PC-9 (cell line): ENCODE measurements around the gene NOB1. TPM values are rescaled to one million over a fixed set of nuclear protein-coding genes. Genes with fewer than 3 reads are reported as not detected.
"Not testable (repeated sequence)": the region's sequence is repeated elsewhere in the genome, so short reads cannot be mapped to it uniquely, and the experiment has no call there.

Experiments
- BruUV-seq: library from RNA; stranded (reverse); fragments of 400-500 nt; replicated peaks from 2 replicates; lab custom pipeline; 2021; lab: Mats Ljungman, UMichigan
- CTCF ChIA-PET: fragments of 300-600 bp; sonication (Branson Sonifier 250); formaldehyde crosslinking; loops from one replicate; lab custom pipeline; 2022; ENCODE audit warnings: antibody characterized with exemption; lab: Charles Lee
- POLR2A ChIA-PET: fragments of 300-600 bp; sonication (Branson Sonifier 250); formaldehyde crosslinking; loops from one replicate; lab custom pipeline; 2022; ENCODE audit warnings: antibody characterized with exemption; ENCODE audit not compliant: unreplicated experiment; lab: Charles Lee
- DNase-seq, 2 experiments: peaks; one replicate each; pipeline versions ENCODE4 v3.0.0 to v3.0.0-alpha.2; 2015 to 2022; ENCODE audit warnings: mixed read lengths in 1 of 2
- H2AFZ ChIP-seq: fragments of 200-600 bp; sonication (generic); 2 replicates; pipeline ENCODE4 v1.8.1; 2017; ENCODE audit warnings: antibody characterized with exemption
- H3F3A ChIP-seq: fragments of 200-600 bp; sonication (generic); 2 replicates; pipeline ENCODE4 v1.8.1; 2017; ENCODE audit warnings: antibody characterized with exemption, mild to moderate bottlenecking, low read depth; ENCODE audit not compliant: insufficient read depth
- H3K27ac ChIP-seq: fragments of 200-600 bp; sonication (generic); 2 replicates; pipeline ENCODE4 v1.6.1; 2016; ENCODE audit warnings: mixed run types
- H3K27me3 ChIP-seq: fragments of 200-600 bp; sonication (generic); 2 replicates; pipeline ENCODE4 v1.6.1; 2016; ENCODE audit warnings: low read depth, mixed run types; ENCODE audit not compliant: insufficient read depth
- H3K36me3 ChIP-seq: fragments of 200-600 bp; sonication (generic); 2 replicates; pipeline ENCODE4 v1.6.1; 2016; ENCODE audit warnings: low read depth, mixed run types
- H3K4me1 ChIP-seq: fragments of 200-600 bp; sonication (generic); replicated peaks from 2 replicates; pipeline ENCODE4 v1.6.1; 2016; ENCODE audit warnings: mixed run types; ENCODE audit not compliant: insufficient read depth
- H3K4me2 ChIP-seq: fragments of 200-600 bp; sonication (generic); 2 replicates; pipeline ENCODE4 v1.6.1; 2017; ENCODE audit warnings: mixed run types
- H3K4me3 ChIP-seq: fragments of 200-600 bp; sonication (generic); 2 replicates; pipeline ENCODE4 v1.6.1; 2016; ENCODE audit warnings: mixed run types
- H3K79me2 ChIP-seq: fragments of 200-600 bp; sonication (generic); 2 replicates; pipeline ENCODE4 v1.6.1; 2017; ENCODE audit warnings: low read depth, mixed run types
- H3K9me2 ChIP-seq: fragments of 200-600 bp; sonication (generic); 2 replicates; pipeline ENCODE4 v1.8.1; 2017; ENCODE audit warnings: mild to moderate bottlenecking; ENCODE audit not compliant: insufficient read depth
- H3K9me3 ChIP-seq: fragments of 200-600 bp; sonication (generic); 2 replicates; pipeline ENCODE4 v1.8.1; 2016; ENCODE audit warnings: low read depth; ENCODE audit not compliant: insufficient read depth
- H4K20me1 ChIP-seq: fragments of 200-600 bp; sonication (generic); 2 replicates; pipeline ENCODE4 v1.8.1; 2017; ENCODE audit not compliant: insufficient read depth
- EZH2 ChIP-seq: fragments of 200-600 bp; sonication (generic); IDR thresholded peaks from 2 replicates; pipeline ENCODE4 v1.8.0; 2017; ENCODE audit warnings: antibody characterized with exemption, low read depth
- intact Hi-C: fragments of 100-400 bp; cut with micrococcal nuclease; formaldehyde crosslinking; loops from one replicate; pipeline ENCODE4 v1.10.0; 2022; ENCODE audit not compliant: unreplicated experiment
- total RNA-seq: library from RNA; stranded (reverse); gene quantifications from 2 replicates; pipeline ENCODE4 v1.2.3, GENCODE V29; 2021
- TF ChIP-seq, protein P1 (sequence below): fragments of 200-600 bp; sonication (generic); conservative IDR thresholded peaks from 2 replicates; pipeline ENCODE4 v1.6.1; 2017; ENCODE audit warnings: mixed run types, antibody characterized with exemption, mild to moderate bottlenecking, moderate library complexity

The NOB1 gene
- total RNA-seq, 1 experiment from 2014 or later = 66.9 TPM

DNA sequence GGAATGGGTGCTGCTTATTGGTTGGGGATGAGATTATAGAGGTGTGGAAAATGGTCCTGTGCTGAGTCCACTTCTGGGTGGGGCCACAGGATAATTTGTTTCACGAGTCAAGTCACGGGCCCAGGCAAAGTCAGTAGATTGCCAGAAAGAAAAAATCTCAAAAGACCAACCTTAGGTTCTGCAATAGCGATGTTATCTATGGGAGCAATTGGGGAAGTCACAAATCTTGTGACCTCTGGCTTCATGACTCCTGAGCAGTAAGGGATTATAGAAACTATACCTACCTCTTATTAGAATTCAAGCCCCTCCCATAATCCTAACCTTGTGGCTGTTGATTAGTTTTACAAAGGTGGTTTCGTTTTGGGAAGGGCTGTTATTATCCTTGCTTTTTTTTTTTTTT lies 38.8 kb upstream of the NOB1 start:
- POLR2A ChIA-PET = interaction anchor here (0.7 kb wide), 1 partner anchor 68 kb away, joined by 3 read pairs; no protein-coding TSS in a partner anchor

DNA sequence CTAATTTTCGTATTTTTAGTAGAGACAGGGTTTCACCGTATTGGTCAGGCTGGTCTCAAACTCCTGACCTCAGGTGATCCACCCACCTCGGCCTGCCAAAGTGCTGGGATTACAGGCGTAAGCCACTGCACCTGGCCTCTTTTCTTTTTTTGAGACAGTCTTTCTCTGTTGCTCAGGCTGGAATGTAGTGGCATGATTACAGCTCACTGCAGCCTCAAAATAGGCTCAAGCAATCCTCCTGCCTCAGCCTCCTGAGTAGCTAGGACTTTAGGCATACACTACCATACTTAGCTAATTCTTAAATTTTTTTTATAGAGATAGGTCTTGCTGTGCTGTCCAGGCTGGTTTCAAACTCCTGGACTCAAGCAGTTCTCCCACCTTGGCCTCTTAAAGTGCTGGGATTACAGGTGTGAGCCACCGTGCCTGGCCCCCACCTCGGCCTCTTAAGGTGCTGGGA lies 36.7 kb upstream of the NOB1 start:
- H3K9me3 ChIP-seq, H3K79me2 ChIP-seq, H3K27ac ChIP-seq, H2AFZ ChIP-seq, DNase-seq, H3K9me2 ChIP-seq, H4K20me1 ChIP-seq, H3K4me1 ChIP-seq, H3K4me2 ChIP-seq, H3K27me3 ChIP-seq, BruUV-seq, POLR2A ChIA-PET, H3K36me3 ChIP-seq, CTCF ChIA-PET, intact Hi-C loops, H3K4me3 ChIP-seq, H3F3A ChIP-seq: not testable (repeated sequence)

More for the DNA sequence above, 38.8 kb upstream of the NOB1 start:
- H3K36me3 ChIP-seq = no peaks in the 10 kb centered on the region
- no peak overlapping the region for H3K4me3 ChIP-seq
- no peaks in the 10 kb centered on the region for H3K27me3 ChIP-seq
- no peak overlapping the region for H3K4me2 ChIP-seq
- BruUV-seq = no TSS peak
- no peak overlapping the region for H3K27ac ChIP-seq
- DNase-seq = no peak
- peaks cover 7% of the 10 kb centered on the region for H3F3A ChIP-seq
- CTCF ChIA-PET = interaction anchor here (0.7 kb wide), 1 partner anchor 552 kb away, joined by 5 read pairs; no protein-coding TSS in a partner anchor
- H4K20me1 ChIP-seq = peaks cover 17% of the 10 kb centered on the region; the same call in 1 of the 2 replicates
- H3K4me1 ChIP-seq = no peaks in the 10 kb centered on the region
- 0 out of 2 replicates have a peak, but pooled peaks cover 5% of the 10 kb centered on the region for H3K79me2 ChIP-seq
- TF ChIP-seq, protein P1, sequence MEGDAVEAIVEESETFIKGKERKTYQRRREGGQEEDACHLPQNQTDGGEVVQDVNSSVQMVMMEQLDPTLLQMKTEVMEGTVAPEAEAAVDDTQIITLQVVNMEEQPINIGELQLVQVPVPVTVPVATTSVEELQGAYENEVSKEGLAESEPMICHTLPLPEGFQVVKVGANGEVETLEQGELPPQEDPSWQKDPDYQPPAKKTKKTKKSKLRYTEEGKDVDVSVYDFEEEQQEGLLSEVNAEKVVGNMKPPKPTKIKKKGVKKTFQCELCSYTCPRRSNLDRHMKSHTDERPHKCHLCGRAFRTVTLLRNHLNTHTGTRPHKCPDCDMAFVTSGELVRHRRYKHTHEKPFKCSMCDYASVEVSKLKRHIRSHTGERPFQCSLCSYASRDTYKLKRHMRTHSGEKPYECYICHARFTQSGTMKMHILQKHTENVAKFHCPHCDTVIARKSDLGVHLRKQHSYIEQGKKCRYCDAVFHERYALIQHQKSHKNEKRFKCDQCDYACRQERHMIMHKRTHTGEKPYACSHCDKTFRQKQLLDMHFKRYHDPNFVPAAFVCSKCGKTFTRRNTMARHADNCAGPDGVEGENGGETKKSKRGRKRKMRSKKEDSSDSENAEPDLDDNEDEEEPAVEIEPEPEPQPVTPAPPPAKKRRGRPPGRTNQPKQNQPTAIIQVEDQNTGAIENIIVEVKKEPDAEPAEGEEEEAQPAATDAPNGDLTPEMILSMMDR = no peak
- no peak for TF ChIP-seq EZH2
- no peaks in the 10 kb centered on the region for H3K9me2 ChIP-seq
- H2AFZ ChIP-seq = no peak overlapping the region
- no peaks in the 10 kb centered on the region for H3K9me3 ChIP-seq
- intact Hi-C loops = no loop called here

DNA sequence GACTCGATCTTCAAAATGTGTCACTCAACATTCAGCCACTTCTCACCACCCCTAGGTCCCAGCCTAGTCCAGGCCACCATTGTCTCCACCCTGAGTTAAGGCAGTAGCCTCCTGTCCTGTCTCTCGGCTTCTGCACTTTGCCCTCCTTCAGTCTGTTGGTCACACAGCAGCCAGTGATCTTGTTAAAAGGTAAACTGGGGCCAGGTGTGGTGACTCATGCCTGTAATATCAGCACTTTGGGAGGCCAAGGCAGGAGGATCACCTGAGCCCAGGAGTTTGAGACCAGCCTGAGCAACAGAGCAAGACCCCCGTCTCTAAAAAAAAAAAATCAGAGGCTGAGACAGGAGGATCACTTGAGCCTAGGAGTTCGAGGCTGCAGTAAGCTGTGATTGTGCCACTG lies 33.2 kb upstream of the NOB1 start:
- BruUV-seq = no TSS peak
- no peaks in the 10 kb centered on the region for H3K9me3 ChIP-seq
- intact Hi-C loops = no loop called here
- no peaks in the 10 kb centered on the region for H4K20me1 ChIP-seq
- no peaks in the 10 kb centered on the region for H3K27me3 ChIP-seq
- H3K4me1 ChIP-seq = no peaks in the 10 kb centered on the region
- H3F3A ChIP-seq = no peaks in the 10 kb centered on the region
- H3K4me2 ChIP-seq = no peak overlapping the region
- no peak overlapping the region for H3K4me3 ChIP-seq
- no peaks in the 10 kb centered on the region for H3K79me2 ChIP-seq
- no peak for DNase-seq
- H2AFZ ChIP-seq = no peak overlapping the region
- no peak for TF ChIP-seq EZH2
- TF ChIP-seq, protein P1 = no peak
- CTCF ChIA-PET = no interaction called here
- H3K36me3 ChIP-seq = peaks cover 4% of the 10 kb centered on the region; the same call in 1 of the 2 replicates
- POLR2A ChIA-PET = no interaction called here
- H3K27ac ChIP-seq = no peak overlapping the region
- H3K9me2 ChIP-seq = no peaks in the 10 kb centered on the region

DNA sequence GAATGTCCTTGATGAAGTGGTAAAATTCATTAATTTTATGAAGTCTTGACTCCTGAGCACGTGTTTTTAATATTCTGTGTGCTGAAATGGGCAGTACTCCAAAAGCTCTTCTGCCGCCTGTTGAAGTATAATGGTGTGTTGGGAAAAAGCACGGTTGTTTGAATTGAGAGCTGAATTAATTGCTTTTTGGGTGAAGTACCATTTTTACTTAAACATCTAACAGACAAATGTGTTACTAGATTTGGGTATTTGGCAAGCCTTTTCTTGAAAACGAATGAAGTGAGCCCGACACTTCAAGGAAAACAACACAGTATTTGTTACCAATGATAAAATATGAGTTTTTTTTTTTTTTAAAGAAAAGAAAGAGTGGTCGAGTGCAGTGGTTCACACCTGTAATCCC lies 29.9 kb upstream of the NOB1 start:
- no peaks in the 10 kb centered on the region for H3F3A ChIP-seq
- no peaks in the 10 kb centered on the region for H3K9me3 ChIP-seq
- BruUV-seq = no TSS peak
- H3K79me2 ChIP-seq = 0 out of 2 replicates have a peak, but pooled peaks cover 4% of the 10 kb centered on the region
- H3K9me2 ChIP-seq = no peaks in the 10 kb centered on the region
- H4K20me1 ChIP-seq = peaks cover 5% of the 10 kb centered on the region; the same call in 1 of the 2 replicates
- ChIA-PET POLR2A (no interaction called here), CTCF (no interaction called here)
- H3K27ac ChIP-seq = no peak overlapping the region
- no peak for TF ChIP-seq EZH2
- TF ChIP-seq, protein P1 = no peak
- peaks cover 4% of the 10 kb centered on the region; the same call in 1 of the 2 replicates for H3K36me3 ChIP-seq
- H3K27me3 ChIP-seq = no peaks in the 10 kb centered on the region
- no peak overlapping the region for H3K4me3 ChIP-seq
- H2AFZ ChIP-seq = no peak overlapping the region
- intact Hi-C loops = no loop called here
- no peak overlapping the region for H3K4me2 ChIP-seq
- DNase-seq = no peak
- H3K4me1 ChIP-seq = no peaks in the 10 kb centered on the region
